HepG2 (cell line): ENCODE data around the gene SCRT2. TPM values are rescaled to one million over a fixed set of nuclear protein-coding genes. Genes with fewer than 3 reads are reported as not detected.

ENCODE experiments used
- ATAC-seq: fragments of 200-7000 bp; cut with Tn5 transposase; 3 replicates; pipeline ENCODE4 v1.9.1; 2020; ENCODE audit warnings: mild to moderate bottlenecking, moderate library complexity
- BruUV-seq: library from RNA; stranded (reverse); fragments of 400-500 nt; replicated peaks from 2 replicates; lab custom pipeline; 2021; lab: Mats Ljungman, UMichigan
- CTCF ChIA-PET: fragments of 300-600 bp; formaldehyde crosslinking; extraction: SDS; loops from one replicate; lab custom pipeline; 2021; ENCODE audit warnings: low total read pairs, inconsistent platforms, low intra/inter-chr PET ratio; lab: Yijun Ruan, JAX
- POLR2A ChIA-PET: fragments of 350-600 bp; sonication (Branson Sonifier 250); formaldehyde crosslinking; loops from one replicate; lab custom pipeline; 2020; ENCODE audit warnings: antibody characterized with exemption, inconsistent platforms; lab: Yijun Ruan, JAX
- DNase-seq: peaks from one replicate; pipeline ENCODE4 v3.0.0-alpha.2; 2015; ENCODE audit warnings: low spot score
- FAIRE-seq: peaks from 3 replicates; lab custom pipeline; 2011; peaks lifted over from hg19 to GRCh38; lab: Jason Lieb, UNC
- H2AFZ ChIP-seq: one replicate; pipeline ENCODE4 v1.6.1; 2011; ENCODE audit warnings: low read length, inconsistent platforms
- H3K27ac ChIP-seq: fragments of 300-600 bp; 3 replicates; pipeline ENCODE4 v1.8.0; 2011; ENCODE audit warnings: mixed run types, mild to moderate bottlenecking, mixed read lengths, low read length, inconsistent platforms; ENCODE audit not compliant: insufficient read depth; ENCODE audit errors: extremely low read length
- H3K27me3 ChIP-seq, 2 experiments: fragments of 200-600 bp in 1 of 2; 2 replicates in 1 of 2; 3 replicates in 1 of 2; pipeline versions ENCODE4 v1.6.0 to v1.8.0; 2011; ENCODE audit warnings: low read length in 2 of 2, mild to moderate bottlenecking in 2 of 2, moderate library complexity in 2 of 2, inconsistent platforms in 1 of 2; ENCODE audit not compliant: insufficient read depth in 2 of 2, control insufficient read depth in 1 of 2
- H3K36me3 ChIP-seq, 2 experiments: fragments of 200-600 bp in 1 of 2; replicated peaks in 1 of 2; 2 replicates in 1 of 2; 3 replicates in 1 of 2; pipeline versions ENCODE4 v1.5.1 to v1.8.0; 2011; ENCODE audit warnings: low read length in 2 of 2, inconsistent platforms in 1 of 2; ENCODE audit not compliant: insufficient read depth in 2 of 2, control insufficient read depth in 1 of 2
- H3K4me1 ChIP-seq: 2 replicates; pipeline ENCODE4 v1.5.1; 2012; ENCODE audit warnings: low read length, inconsistent platforms; ENCODE audit not compliant: insufficient read depth
- H3K4me2 ChIP-seq: 2 replicates; pipeline ENCODE4 v1.6.0; 2011; ENCODE audit warnings: low read depth, low read length, inconsistent platforms
- H3K4me3 ChIP-seq, 3 experiments: fragments of 200-600 bp in 1 of 3; sonication (generic), shearing (Covaris generic) in 1 of 3; replicated peaks in 1 of 3; 2 replicates each; pipeline ENCODE4 v1.5.1; 2011 to 2016; ENCODE audit warnings: low read length in 3 of 3, inconsistent platforms in 2 of 3, low read depth in 2 of 3, mild to moderate bottlenecking in 2 of 3, control low read depth in 1 of 3, mixed read lengths in 1 of 3; ENCODE audit not compliant: insufficient read depth in 1 of 3
- H3K79me2 ChIP-seq: one replicate; pipeline ENCODE4 v1.6.1; 2011; ENCODE audit warnings: low read length, inconsistent platforms; ENCODE audit not compliant: insufficient read depth
- H3K9ac ChIP-seq: 2 replicates; pipeline ENCODE4 v1.6.0; 2011; ENCODE audit warnings: mild to moderate bottlenecking, low read depth, low read length, inconsistent platforms; ENCODE audit not compliant: insufficient read depth
- H3K9me3 ChIP-seq: 2 replicates; pipeline ENCODE4 v1.5.1; 2012; ENCODE audit warnings: mild to moderate bottlenecking, low read length
- H4K20me1 ChIP-seq: 2 replicates; pipeline ENCODE4 v1.6.0; 2011; ENCODE audit warnings: inconsistent platforms, mild to moderate bottlenecking, low read length, moderate library complexity; ENCODE audit not compliant: insufficient read depth
- GPBP1L1 ChIP-seq: sonication (generic); formaldehyde crosslinking; IDR thresholded peaks from 2 replicates; pipeline ENCODE4 v1.5.0; 2020; ENCODE audit warnings: mild to moderate bottlenecking, missing genetic modification reagents
- ZFP36 ChIP-seq: fragments of 150-350 bp; IDR thresholded peaks from 2 replicates; pipeline ENCODE4 v1.6.1; 2018; ENCODE audit warnings: borderline replicate concordance, low read length, low read depth; ENCODE audit not compliant: partially characterized antibody
- ZNF264 ChIP-seq: sonication (generic); formaldehyde crosslinking; IDR thresholded peaks from 2 replicates; pipeline ENCODE4 v1.4.0; 2020; ENCODE audit warnings: missing genetic modification reagents
- ZNF460 ChIP-seq: sonication (generic); formaldehyde crosslinking; IDR thresholded peaks from 2 replicates; pipeline ENCODE4 v1.5.1; 2020; ENCODE audit warnings: missing genetic modification reagents, mild to moderate bottlenecking, borderline replicate concordance
- ZNF570 ChIP-seq: sonication (generic); formaldehyde crosslinking; IDR thresholded peaks from 2 replicates; pipeline ENCODE4 v1.4.0; 2020; ENCODE audit warnings: mild to moderate bottlenecking, missing genetic modification reagents, borderline replicate concordance
- ZNF629 ChIP-seq: sonication (generic); formaldehyde crosslinking; conservative IDR thresholded peaks from 2 replicates; pipeline ENCODE4 v1.5.0; 2020; ENCODE audit warnings: missing genetic modification reagents
- WGBS: methylation state at CpG from one replicate; pipeline ENCODE4 v1.1.6; 2017; ENCODE audit warnings: low lambda C conversion rate; 5-methylcytosine and 5-hydroxymethylcytosine counted together
- in situ Hi-C: cut with HindIII; loops from 2 replicates; pipeline ENCODE4 v1.10.0; 2017; ENCODE audit warnings: low pct_unique_long_range_greater_than_20kb; ENCODE audit not compliant: extremely low pct_ligation_motif_present
- intact Hi-C: fragments of 100-400 bp; cut with micrococcal nuclease; formaldehyde crosslinking; loops from one replicate; pipeline ENCODE4 v1.10.0; 2022; ENCODE audit not compliant: unreplicated experiment
- polyA plus RNA-seq, 8 experiments: library from polyadenylated mRNA; depleted of rRNA in 3 of 8; stranded (reverse) in 7 of 8; unstranded in 1 of 8; fragments of >200 nt; fragmentation: Illumina TruSeq in 4 of 8; extraction: Trizol in 4 of 8; gene quantifications; 2 replicates each; pipeline versions ENCODE4 v1.2.1 to v1.2.3, GENCODE V29; 2011 to 2016; ENCODE audit warnings: low read depth in 4 of 8, missing spikeins in 1 of 8, mixed read lengths in 1 of 8; ENCODE audit not compliant: insufficient read depth in 1 of 8
- total RNA-seq, 5 experiments: library from RNA; depleted of rRNA; stranded (reverse); fragments of >200 nt; fragmentation: Illumina TruSeq; extraction: Trizol; gene quantifications; 2 replicates each; pipeline ENCODE4 v1.2.3, GENCODE V29; 2016; ENCODE audit warnings: low read depth in 1 of 5

SCRT2 gene
- total and polyA plus RNA-seq, 2 of the 13 experiments (the other 11 are each of a cell fraction or from before 2014, with no cell fraction given): not detected

- no peak overlapping the region for H2AFZ ChIP-seq
- ChIA-PET POLR2A (no interaction called here), CTCF (no interaction called here)
- TF ChIP-seq ZNF460 (CRISPR knock-in tag): no peak
- no peak for TF ChIP-seq ZNF264 (CRISPR knock-in tag)
- TF ChIP-seq ZNF629 (CRISPR knock-in tag): peak; percentile 78
- TF ChIP-seq ZFP36: peak; percentile 63
- TF ChIP-seq GPBP1L1: no peak
- no peak for TF ChIP-seq ZNF570 (CRISPR knock-in tag)
- no peaks in the 10 kb centered on the region for H4K20me1 ChIP-seq
- H3K27ac ChIP-seq: no peak overlapping the region
- FAIRE-seq (no peak), DNase-seq (no peak), ATAC-seq (peak; percentile 10; the same call in 2 of the 3 replicates)
- no peaks in the 10 kb centered on the region for H3K36me3 ChIP-seq
- in situ Hi-C loops (no loop called here), intact Hi-C loops (no loop called here)
- H3K4me2 ChIP-seq: no peak overlapping the region
- H3K9ac ChIP-seq: no peak overlapping the region
- H3K27me3 ChIP-seq: peaks cover 14 to 58% of the 10 kb centered on the region in 2 experiments
- 16% methylated on average over 8 of the region's 9 CpGs for WGBS
- H3K79me2 ChIP-seq: no peaks in the 10 kb centered on the region
- peaks cover 2% of the 10 kb centered on the region; the same call in 1 of the 2 replicates for H3K4me1 ChIP-seq
- no peaks in the 10 kb centered on the region for H3K9me3 ChIP-seq
- no TSS peak for BruUV-seq
- no peak overlapping the region for H3K4me3 ChIP-seq
These were observed 40.3 kb downstream of the SCRT2 start for GRCh38 chr20:635028-635892.
